CD8-positive, alpha-beta memory T cell (primary cell): ENCODE measurements around the gene CYP17A1. TPM values are rescaled to one million over a fixed set of nuclear protein-coding genes. Genes with fewer than 3 reads are reported as not detected.

Source experiments
- CTCF ChIA-PET: fragments of 350-600 bp; sonication (Branson Sonifier 250); formaldehyde crosslinking; loops from one replicate; lab custom pipeline; 2021; ENCODE audit warnings: antibody characterized with exemption; lab: Charles Lee
- POLR2A ChIA-PET: fragments of 350-600 bp; sonication (Branson Sonifier 250); formaldehyde crosslinking; loops from one replicate; lab custom pipeline; 2021; ENCODE audit warnings: antibody characterized with exemption; lab: Charles Lee
- DNase-seq, 5 donors: peaks; one replicate each; pipeline versions ENCODE4 v3.0.0 to v3.0.0-alpha.2; 2020 to 2022; ENCODE audit warnings: mixed read lengths in 1 of 5
- H3K27ac ChIP-seq: one replicate; pipeline ENCODE4 v1.7.0; 2013; ENCODE audit warnings: low read depth, mild to moderate bottlenecking, low read length, moderate library complexity
- H3K27me3 ChIP-seq: 2 replicates; pipeline ENCODE4 v1.7.0; 2013; ENCODE audit warnings: low read length, mild to moderate bottlenecking; ENCODE audit not compliant: insufficient read depth, poor library complexity, severe bottlenecking
- H3K36me3 ChIP-seq: 2 replicates; pipeline ENCODE4 v1.7.0; 2013; ENCODE audit warnings: mild to moderate bottlenecking, low read length, moderate library complexity; ENCODE audit not compliant: insufficient read depth
- H3K4me1 ChIP-seq: 2 replicates; pipeline ENCODE4 v1.7.0; 2013; ENCODE audit warnings: mild to moderate bottlenecking, low read length, moderate library complexity; ENCODE audit not compliant: insufficient read depth
- H3K4me3 ChIP-seq: 2 replicates; pipeline ENCODE4 v1.7.0; 2013; ENCODE audit warnings: mild to moderate bottlenecking, low read length
- H3K9me3 ChIP-seq: 2 replicates; pipeline ENCODE4 v1.7.0; 2013; ENCODE audit warnings: mild to moderate bottlenecking, low read length
- H3K27ac Mint-ChIP-seq, 8 donors: one replicate each; pipeline ENCODE4 v1.8.0; 2020 to 2021; ENCODE audit warnings: mixed read lengths in 8 of 8, mild to moderate bottlenecking in 6 of 8, inconsistent platforms in 3 of 8, moderate library complexity in 3 of 8
- H3K27me3 Mint-ChIP-seq, 2 donors: one replicate each; pipeline ENCODE4 v1.8.0; 2020 to 2021; ENCODE audit warnings: mixed read lengths in 2 of 2, mild to moderate bottlenecking in 1 of 2, moderate library complexity in 1 of 2
- H3K36me3 Mint-ChIP-seq, 3 donors: one replicate each; pipeline ENCODE4 v1.8.0; 2020 to 2021; ENCODE audit warnings: mixed read lengths in 3 of 3, inconsistent platforms in 1 of 3, mild to moderate bottlenecking in 1 of 3
- H3K4me1 Mint-ChIP-seq, 3 donors: one replicate each; pipeline ENCODE4 v1.8.0; 2020 to 2021; ENCODE audit warnings: mixed read lengths in 3 of 3, inconsistent platforms in 1 of 3, mild to moderate bottlenecking in 1 of 3
- H3K4me3 Mint-ChIP-seq, 7 donors: one replicate each; pipeline ENCODE4 v1.8.0; 2020 to 2021; ENCODE audit warnings: mixed read lengths in 7 of 7, mild to moderate bottlenecking in 6 of 7, moderate library complexity in 4 of 7, inconsistent platforms in 2 of 7
- H3K9me3 Mint-ChIP-seq, 5 donors: one replicate each; pipeline ENCODE4 v1.8.0; 2020 to 2022; ENCODE audit warnings: mixed read lengths in 5 of 5, mild to moderate bottlenecking in 3 of 5, moderate library complexity in 2 of 5, inconsistent platforms in 1 of 5
- polyA plus RNA-seq: library from polyadenylated mRNA; unstranded; fragments of 300-500 nt; fragmentation: Illumina TruSeq; gene quantifications from one replicate; pipeline ENCODE4 v1.2.3, GENCODE V29; 2021
- total RNA-seq, 2 experiments: library from RNA; stranded (reverse); gene quantifications; one replicate each; pipeline ENCODE4 v1.2.3, GENCODE V29; 2021

The CYP17A1 gene
- total and polyA plus RNA-seq, 3 experiments from 2014 or later: 0.13 TPM; not detected in 2

- Histone ChIP-seq H3K4me1 (peaks cover 21% of the 10 kb centered on the region), H3K9me3 (no peaks in the 10 kb centered on the region), H3K27me3 (no peaks in the 10 kb centered on the region), H3K27ac (no peak overlapping the region), H3K4me3 (no peak overlapping the region), H3K36me3 (no peaks in the 10 kb centered on the region)
- no peak for DNase-seq
- Mint-ChIP-seq H3K9me3 (no peaks in the 10 kb centered on the region), H3K4me3 (peak overlapping the region in 5 of 7 donors; percentile 8 to 63 (median 26)), H3K27ac (peak overlapping the region in 7 of 8 donors; percentile 25 to 81 (median 42)), H3K4me1 (peaks cover 62 to 83% (median 71%) of the 10 kb centered on the region in 3 donors), H3K27me3 (no peaks in the 10 kb centered on the region), H3K36me3 (peaks cover 0 to 39% (median 6%) of the 10 kb centered on the region in 3 donors)
- POLR2A ChIA-PET: no interaction called here
- CTCF ChIA-PET: no interaction called here
These were observed 54.3 kb downstream of the CYP17A1 start for GRCh38 chr10:102782673-102783551.

GRCh38 chr10:102781921-102782557, 55.2 kb downstream of the CYP17A1 start:
- Mint-ChIP-seq H3K4me1 (peaks cover 61 to 82% (median 66%) of the 10 kb centered on the region in 3 donors), H3K27ac (peak overlapping the region in 3 of 8 donors; percentile 25 to 47 (median 29)), H3K27me3 (no peaks in the 10 kb centered on the region), H3K9me3 (no peaks in the 10 kb centered on the region), H3K4me3 (no peak overlapping the region), H3K36me3 (peaks cover 0 to 44% (median 6%) of the 10 kb centered on the region in 3 donors)
- Histone ChIP-seq H3K9me3 (no peaks in the 10 kb centered on the region), H3K27ac (no peak overlapping the region), H3K27me3 (no peaks in the 10 kb centered on the region), H3K4me3 (no peak overlapping the region), H3K4me1 (peaks cover 24% of the 10 kb centered on the region), H3K36me3 (no peaks in the 10 kb centered on the region)
- ChIA-PET CTCF (no interaction called here), POLR2A (no interaction called here)
- no peak for DNase-seq

GRCh38 chr10:102781090-102781920, 55.9 kb downstream of the CYP17A1 start:
- Mint-ChIP-seq H3K9me3 (no peaks in the 10 kb centered on the region), H3K36me3 (peaks cover 0 to 45% (median 6%) of the 10 kb centered on the region in 3 donors), H3K4me3 (peak overlapping the region in 1 of 7 donors; percentile 24), H3K27ac (peak overlapping the region in 4 of 8 donors; percentile 6 to 75 (median 28)), H3K27me3 (no peaks in the 10 kb centered on the region), H3K4me1 (peaks cover 58 to 78% (median 63%) of the 10 kb centered on the region in 3 donors)
- no peak overlapping the region for H3K4me3 ChIP-seq
- no peak overlapping the region for H3K27ac ChIP-seq
- H3K27me3 ChIP-seq: no peaks in the 10 kb centered on the region
- CTCF ChIA-PET: no interaction called here
- DNase-seq: no peak
- POLR2A ChIA-PET: no interaction called here
- peaks cover 32% of the 10 kb centered on the region for H3K4me1 ChIP-seq
- H3K36me3 ChIP-seq: no peaks in the 10 kb centered on the region
- no peaks in the 10 kb centered on the region for H3K9me3 ChIP-seq

Other genes starting within 250 kb of the CYP17A1 start
- 10 to 100 TPM; 72.0 to 74.5 TPM for gene TRIM8, start 192.9 kb downstream of the CYP17A1 start, total RNA-seq
- gene TRIM8, start 192.9 kb downstream of the CYP17A1 start, polyA plus RNA-seq: 63.9 TPM
- 1 to 10 TPM; 8.7 TPM for gene ARL3, start 123.0 kb downstream of the CYP17A1 start, total RNA-seq
- gene ARL3, start 123.0 kb downstream of the CYP17A1 start, polyA plus RNA-seq: 5.7 TPM
- 10 to 100 TPM; 27.6 to 30.6 TPM for gene SFXN2, start 122.8 kb downstream of the CYP17A1 start, total RNA-seq
- 10.1 TPM for gene SFXN2, start 122.8 kb downstream of the CYP17A1 start, polyA plus RNA-seq
- gene WBP1L, start 93.5 kb downstream of the CYP17A1 start, total RNA-seq: 10 to 100 TPM; 16.0 to 17.8 TPM
- gene WBP1L, start 93.5 kb downstream of the CYP17A1 start, polyA plus RNA-seq: 28.5 TPM
- gene BORCS7, start 16.8 kb upstream of the CYP17A1 start, total RNA-seq: 10 to 100 TPM in 1 of 2 experiments, 1 to 10 TPM in 1; 9.8 to 11.3 TPM
- 39.2 TPM for gene BORCS7, start 16.8 kb upstream of the CYP17A1 start, polyA plus RNA-seq
- gene AS3MT, start 32.1 kb upstream of the CYP17A1 start, total RNA-seq: under 1 TPM in 1 of 2 experiments, not detected in 1; 0.44 TPM
- not detected for gene AS3MT, start 32.1 kb upstream of the CYP17A1 start, polyA plus RNA-seq
- gene CNNM2, start 80.9 kb upstream of the CYP17A1 start, total RNA-seq: 1 to 10 TPM; 6.1 to 6.2 TPM
- 5.0 TPM for gene CNNM2, start 80.9 kb upstream of the CYP17A1 start, polyA plus RNA-seq